Type B pancreatic cell (in vitro differentiated cells): ENCODE measurements around the gene NECTIN2. TPM values are rescaled to one million over a fixed set of nuclear protein-coding genes. Genes with fewer than 3 reads are reported as not detected.

Source experiments
- DNase-seq: peaks from one replicate; pipeline ENCODE4 v3.0.0; 2021; ENCODE audit warnings: mixed read lengths; ENCODE audit not compliant: unreplicated experiment; ENCODE audit errors: extremely low spot score
- H3K27ac Mint-ChIP-seq: 2 replicates; pipeline ENCODE4 v1.8.0; 2021; ENCODE audit warnings: mild to moderate bottlenecking, mixed read lengths
- H3K27me3 Mint-ChIP-seq: 2 replicates; pipeline ENCODE4 v1.8.0; 2021; ENCODE audit warnings: mixed read lengths
- H3K36me3 Mint-ChIP-seq: 2 replicates; pipeline ENCODE4 v1.8.0; 2021; ENCODE audit warnings: mixed read lengths
- H3K4me1 Mint-ChIP-seq: one replicate; pipeline ENCODE4 v1.8.0; 2021; ENCODE audit warnings: mixed read lengths; ENCODE audit not compliant: unreplicated experiment
- H3K4me3 Mint-ChIP-seq: 2 replicates; pipeline ENCODE4 v1.8.0; 2021; ENCODE audit warnings: mild to moderate bottlenecking, mixed read lengths
- H3K9me3 Mint-ChIP-seq: 2 replicates; pipeline ENCODE4 v1.8.0; 2021; ENCODE audit warnings: mixed read lengths
- total RNA-seq: library from RNA; stranded (reverse); gene quantifications from 2 replicates; pipeline ENCODE4 v1.2.1, GENCODE V29; 2021; ENCODE audit warnings: low replicate concordance
- TF ChIP-seq, protein P1 (sequence below): fragments of 200-600 bp; sonication (generic); conservative IDR thresholded peaks from 2 replicates; pipeline ENCODE4 v1.5.0; 2021; ENCODE audit warnings: antibody characterized with exemption, mild to moderate bottlenecking

NECTIN2 gene
- total RNA-seq, 1 donor from 2014 or later: 123 TPM

DNA sequence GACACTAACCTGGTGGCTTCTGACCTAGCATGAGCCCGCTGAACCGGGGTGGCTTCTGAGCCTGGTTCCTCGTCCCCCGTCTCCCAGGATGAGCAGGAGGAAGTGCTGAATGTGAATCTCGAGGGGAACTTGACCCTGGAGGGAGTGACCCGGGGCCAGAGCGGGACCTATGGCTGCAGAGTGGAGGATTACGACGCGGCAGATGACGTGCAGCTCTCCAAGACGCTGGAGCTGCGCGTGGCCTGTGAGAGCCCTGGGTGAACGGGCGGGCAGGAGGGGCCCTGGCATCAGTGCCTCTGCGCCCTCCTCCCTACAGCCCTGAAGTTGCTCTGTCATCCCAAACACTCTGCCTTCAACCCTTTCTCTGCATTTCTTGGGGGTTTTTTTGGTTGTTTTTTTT is 31.6 kb upstream of the NECTIN2 start:
- H3K36me3 Mint-ChIP-seq: peaks cover 14% of the 10 kb centered on the region
- H3K4me1 Mint-ChIP-seq: peaks cover 4% of the 10 kb centered on the region
- no peak overlapping the region for H3K4me3 Mint-ChIP-seq
- no peak for DNase-seq
- no peaks in the 10 kb centered on the region for H3K9me3 Mint-ChIP-seq
- H3K27ac Mint-ChIP-seq: no peak overlapping the region
- TF ChIP-seq, protein P1, sequence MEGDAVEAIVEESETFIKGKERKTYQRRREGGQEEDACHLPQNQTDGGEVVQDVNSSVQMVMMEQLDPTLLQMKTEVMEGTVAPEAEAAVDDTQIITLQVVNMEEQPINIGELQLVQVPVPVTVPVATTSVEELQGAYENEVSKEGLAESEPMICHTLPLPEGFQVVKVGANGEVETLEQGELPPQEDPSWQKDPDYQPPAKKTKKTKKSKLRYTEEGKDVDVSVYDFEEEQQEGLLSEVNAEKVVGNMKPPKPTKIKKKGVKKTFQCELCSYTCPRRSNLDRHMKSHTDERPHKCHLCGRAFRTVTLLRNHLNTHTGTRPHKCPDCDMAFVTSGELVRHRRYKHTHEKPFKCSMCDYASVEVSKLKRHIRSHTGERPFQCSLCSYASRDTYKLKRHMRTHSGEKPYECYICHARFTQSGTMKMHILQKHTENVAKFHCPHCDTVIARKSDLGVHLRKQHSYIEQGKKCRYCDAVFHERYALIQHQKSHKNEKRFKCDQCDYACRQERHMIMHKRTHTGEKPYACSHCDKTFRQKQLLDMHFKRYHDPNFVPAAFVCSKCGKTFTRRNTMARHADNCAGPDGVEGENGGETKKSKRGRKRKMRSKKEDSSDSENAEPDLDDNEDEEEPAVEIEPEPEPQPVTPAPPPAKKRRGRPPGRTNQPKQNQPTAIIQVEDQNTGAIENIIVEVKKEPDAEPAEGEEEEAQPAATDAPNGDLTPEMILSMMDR: no peak
- H3K27me3 Mint-ChIP-seq: no peaks in the 10 kb centered on the region

- TF ChIP-seq, protein P1: no peak
- H3K4me3 Mint-ChIP-seq: no peak overlapping the region
- no peaks in the 10 kb centered on the region for H3K9me3 Mint-ChIP-seq
- peaks cover 14% of the 10 kb centered on the region for H3K36me3 Mint-ChIP-seq
- H3K4me1 Mint-ChIP-seq: no peaks in the 10 kb centered on the region
- no peaks in the 10 kb centered on the region for H3K27me3 Mint-ChIP-seq
- no peak overlapping the region for H3K27ac Mint-ChIP-seq
- DNase-seq: no peak
Measured at GRCh38 chr19:44816301-44816700, 29.8 kb upstream of the NECTIN2 start.

GRCh38 chr19:44817725-44818465 is 28.2 kb upstream of the NECTIN2 start:
- TF ChIP-seq, protein P1: no peak
- Mint-ChIP-seq H3K36me3 (peaks cover 14% of the 10 kb centered on the region), H3K4me1 (no peaks in the 10 kb centered on the region), H3K27me3 (no peaks in the 10 kb centered on the region), H3K27ac (no peak overlapping the region), H3K4me3 (no peak overlapping the region), H3K9me3 (no peaks in the 10 kb centered on the region)
- no peak for DNase-seq

DNA sequence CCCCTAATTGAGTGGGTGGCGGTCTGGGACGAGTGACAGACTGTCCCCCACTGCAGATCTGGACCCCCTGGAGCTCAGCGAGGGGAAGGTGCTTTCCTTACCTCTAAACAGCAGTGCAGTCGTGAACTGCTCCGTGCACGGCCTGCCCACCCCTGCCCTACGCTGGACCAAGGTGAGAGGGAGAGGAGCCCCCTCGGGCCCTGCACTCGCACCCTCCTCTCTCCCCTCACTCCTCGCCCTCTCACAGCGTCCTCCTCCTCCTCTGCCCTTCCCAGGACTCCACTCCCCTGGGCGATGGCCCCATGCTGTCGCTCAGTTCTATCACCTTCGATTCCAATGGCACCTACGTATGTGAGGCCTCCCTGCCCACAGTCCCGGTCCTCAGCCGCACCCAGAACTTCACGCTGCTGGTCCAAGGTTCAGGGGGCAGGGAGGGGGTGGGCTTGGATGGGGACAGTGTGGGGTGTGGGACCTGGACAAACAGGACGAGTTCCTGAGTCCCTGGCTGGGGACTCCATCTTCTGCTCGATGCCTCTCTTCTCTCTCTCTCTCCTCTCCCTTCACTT is 27.5 kb upstream of the NECTIN2 start:
- Mint-ChIP-seq H3K27ac (no peak overlapping the region), H3K9me3 (no peaks in the 10 kb centered on the region)

DNA sequence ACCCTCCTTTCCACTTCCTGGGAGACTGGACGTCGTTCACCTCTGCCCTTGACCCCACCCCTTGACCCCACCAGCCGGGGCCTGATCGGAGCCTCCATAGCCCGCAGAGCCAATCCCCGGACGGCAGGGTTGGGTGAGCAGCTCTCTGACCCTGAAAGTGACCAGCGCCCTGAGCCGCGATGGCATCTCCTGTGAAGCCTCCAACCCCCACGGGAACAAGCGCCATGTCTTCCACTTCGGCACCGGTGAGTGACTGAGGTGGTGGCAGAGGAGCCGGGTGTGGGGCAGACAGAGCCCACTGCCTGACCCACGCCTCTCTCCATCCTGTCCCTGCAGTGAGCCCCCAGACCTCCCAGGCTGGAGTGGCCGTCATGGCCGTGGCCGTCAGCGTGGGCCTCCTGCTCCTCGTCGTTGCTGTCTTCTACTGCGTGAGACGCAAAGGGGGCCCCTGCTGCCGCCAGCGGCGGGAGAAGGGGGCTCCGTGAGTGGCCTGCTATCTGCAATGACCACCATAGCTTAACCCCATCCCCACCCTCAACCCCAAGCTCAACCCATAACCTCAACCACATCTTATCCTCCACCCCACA is 26.8 kb upstream of the NECTIN2 start:
- Mint-ChIP-seq H3K36me3 (peaks cover 5% of the 10 kb centered on the region), H3K4me3 (no peak overlapping the region), H3K4me1 (no peaks in the 10 kb centered on the region)

More for the DNA sequence above, 27.5 kb upstream of the NECTIN2 start:
- Mint-ChIP-seq H3K4me3 (no peak overlapping the region), H3K4me1 (no peaks in the 10 kb centered on the region), H3K27me3 (no peaks in the 10 kb centered on the region), H3K36me3 (peaks cover 13% of the 10 kb centered on the region)
- no peak for DNase-seq
- TF ChIP-seq, protein P1: no peak

More for the DNA sequence above, 26.8 kb upstream of the NECTIN2 start:
- Mint-ChIP-seq H3K27me3 (no peaks in the 10 kb centered on the region), H3K9me3 (no peaks in the 10 kb centered on the region), H3K27ac (no peak overlapping the region)
- no peak for DNase-seq
- TF ChIP-seq, protein P1: no peak
